ENCODE data around the gene TP53AIP1. TPM values are rescaled to one million over a fixed set of nuclear protein-coding genes. Genes with fewer than 3 reads are reported as not detected.

The TP53AIP1 gene
- total RNA-seq, 1 experiment from 2014 or later = 0.61 TPM

DNA sequence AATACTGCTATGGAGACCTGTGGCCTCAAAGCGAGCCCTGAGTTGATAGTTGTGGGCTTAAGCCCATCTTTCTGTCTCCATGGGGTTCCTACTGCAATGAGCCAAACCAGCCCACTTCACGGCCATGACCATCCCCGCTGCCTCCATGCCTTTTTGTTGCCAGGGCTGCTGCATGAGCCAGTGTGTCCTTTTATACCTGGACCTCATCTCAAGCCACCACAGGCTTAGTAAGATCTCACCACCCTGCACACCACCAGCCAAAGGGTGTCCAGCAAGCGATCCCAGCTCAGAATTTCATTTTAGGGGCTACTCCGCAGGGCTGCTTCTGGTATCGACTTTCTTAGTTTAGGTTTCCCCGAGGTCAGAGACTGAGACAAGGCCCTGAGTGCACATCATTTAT lies 8.3 kb downstream of the TP53AIP1 start:
- intact Hi-C loops (cut with micrococcal nuclease; ENCODE audit: unreplicated experiment) = no loop called here
- TF ChIP-seq, protein P1, sequence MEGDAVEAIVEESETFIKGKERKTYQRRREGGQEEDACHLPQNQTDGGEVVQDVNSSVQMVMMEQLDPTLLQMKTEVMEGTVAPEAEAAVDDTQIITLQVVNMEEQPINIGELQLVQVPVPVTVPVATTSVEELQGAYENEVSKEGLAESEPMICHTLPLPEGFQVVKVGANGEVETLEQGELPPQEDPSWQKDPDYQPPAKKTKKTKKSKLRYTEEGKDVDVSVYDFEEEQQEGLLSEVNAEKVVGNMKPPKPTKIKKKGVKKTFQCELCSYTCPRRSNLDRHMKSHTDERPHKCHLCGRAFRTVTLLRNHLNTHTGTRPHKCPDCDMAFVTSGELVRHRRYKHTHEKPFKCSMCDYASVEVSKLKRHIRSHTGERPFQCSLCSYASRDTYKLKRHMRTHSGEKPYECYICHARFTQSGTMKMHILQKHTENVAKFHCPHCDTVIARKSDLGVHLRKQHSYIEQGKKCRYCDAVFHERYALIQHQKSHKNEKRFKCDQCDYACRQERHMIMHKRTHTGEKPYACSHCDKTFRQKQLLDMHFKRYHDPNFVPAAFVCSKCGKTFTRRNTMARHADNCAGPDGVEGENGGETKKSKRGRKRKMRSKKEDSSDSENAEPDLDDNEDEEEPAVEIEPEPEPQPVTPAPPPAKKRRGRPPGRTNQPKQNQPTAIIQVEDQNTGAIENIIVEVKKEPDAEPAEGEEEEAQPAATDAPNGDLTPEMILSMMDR (IDR thresholded peaks at IDR 0.05; ENCODE audit: unreplicated experiment) = no peak
- no peak for DNase-seq
- Mint-ChIP-seq H3K4me3 (ENCODE audit: low read depth, unreplicated experiment) (no peak overlapping the region), H3K4me1 (ENCODE audit: low read depth, unreplicated experiment) (peaks cover 6% of the 10 kb centered on the region), H3K27ac (ENCODE audit: unreplicated experiment) (no peak overlapping the region), H3K9me3 (ENCODE audit: low read depth, unreplicated experiment) (no peaks in the 10 kb centered on the region), H3K27me3 (ENCODE audit: unreplicated experiment) (peaks cover 33% of the 10 kb centered on the region), H3K36me3 (ENCODE audit: insufficient read depth, unreplicated experiment) (no peaks in the 10 kb centered on the region)
- CTCF ChIA-PET = interaction anchor here (0.9 kb wide), 1 partner anchor 29 kb away, joined by 3 read pairs; no protein-coding TSS in a partner anchor
- no TSS peak for BruUV-seq (replicated peaks)

DNA sequence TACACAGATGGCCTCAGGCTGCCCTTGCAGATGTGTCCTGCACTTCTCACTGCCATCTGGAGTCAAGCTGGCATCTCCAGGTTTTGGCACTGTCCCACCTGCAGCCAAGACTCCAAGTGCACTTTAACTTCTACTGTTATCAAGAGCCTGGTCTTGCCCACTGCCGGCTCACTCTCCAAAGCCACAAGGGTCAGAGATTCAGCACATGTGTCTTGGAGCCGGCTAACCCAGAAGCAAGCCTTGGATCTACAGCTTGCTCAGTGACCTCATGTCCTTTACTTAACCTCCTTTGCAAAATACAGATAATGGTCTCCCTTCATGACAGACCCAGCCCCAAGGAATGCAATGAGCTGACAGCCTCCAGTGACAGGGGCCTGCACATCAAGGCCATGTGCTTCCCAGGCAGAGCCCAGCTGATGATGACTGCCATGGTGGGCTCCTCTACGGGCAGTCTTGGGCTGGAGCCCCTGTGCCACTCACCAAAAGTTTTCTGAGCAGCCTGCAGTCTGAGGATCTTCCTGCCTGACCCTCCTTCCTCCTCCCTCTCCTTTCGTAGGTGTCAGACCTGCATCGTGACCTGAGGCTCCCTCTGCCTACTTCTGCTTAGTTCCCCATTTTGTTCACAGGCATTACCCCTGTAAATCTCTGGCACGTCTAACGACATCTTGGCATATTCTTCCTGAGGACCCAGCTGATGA lies 9.0 kb downstream of the TP53AIP1 start:
- no TSS peak for BruUV-seq (replicated peaks)
- Mint-ChIP-seq H3K27me3 (ENCODE audit: unreplicated experiment) (peaks cover 36% of the 10 kb centered on the region), H3K4me1 (ENCODE audit: low read depth, unreplicated experiment) (peaks cover 10% of the 10 kb centered on the region), H3K4me3 (ENCODE audit: low read depth, unreplicated experiment) (no peak overlapping the region), H3K36me3 (ENCODE audit: insufficient read depth, unreplicated experiment) (no peaks in the 10 kb centered on the region), H3K9me3 (ENCODE audit: low read depth, unreplicated experiment) (no peaks in the 10 kb centered on the region), H3K27ac (ENCODE audit: unreplicated experiment) (no peak overlapping the region)
- CTCF ChIA-PET = no interaction called here
- intact Hi-C loops (cut with micrococcal nuclease; ENCODE audit: unreplicated experiment) = no loop called here
- TF ChIP-seq, protein P1 (IDR thresholded peaks at IDR 0.05; ENCODE audit: unreplicated experiment) = no peak
- DNase-seq = no peak

DNA sequence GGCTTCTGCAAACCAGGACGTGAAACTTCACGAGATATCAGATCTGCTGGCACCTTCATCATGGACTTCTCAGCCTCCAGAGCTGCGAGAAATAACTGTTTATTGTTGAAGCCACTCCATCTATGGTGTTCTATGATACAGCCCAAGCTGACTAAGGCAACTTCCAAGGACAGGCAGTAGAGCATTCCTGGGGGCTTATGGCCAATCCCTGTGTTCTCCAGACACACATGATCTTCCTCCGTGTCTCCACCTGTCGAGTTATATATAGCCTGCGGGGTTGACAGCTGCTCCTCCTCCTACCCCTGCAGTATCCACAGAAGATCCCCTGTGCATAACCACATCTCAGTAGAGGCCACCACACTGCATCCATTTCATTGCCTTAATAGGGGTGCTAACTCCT lies 11.0 kb downstream of the TP53AIP1 start:
- CTCF ChIA-PET = interaction anchor here (0.6 kb wide), 1 partner anchor 12 kb away, joined by 4 read pairs; no protein-coding TSS in a partner anchor
- H3K27me3 Mint-ChIP-seq (ENCODE audit: unreplicated experiment) = peaks cover 47% of the 10 kb centered on the region
- peaks cover 20% of the 10 kb centered on the region for H3K4me1 Mint-ChIP-seq (ENCODE audit: low read depth, unreplicated experiment)
- BruUV-seq (replicated peaks) = no TSS peak
- intact Hi-C loops (cut with micrococcal nuclease; ENCODE audit: unreplicated experiment) = no loop called here
- no peaks in the 10 kb centered on the region for H3K36me3 Mint-ChIP-seq (ENCODE audit: insufficient read depth, unreplicated experiment)
- H3K27ac Mint-ChIP-seq (ENCODE audit: unreplicated experiment) = no peak overlapping the region
- DNase-seq = no peak
- no peaks in the 10 kb centered on the region for H3K9me3 Mint-ChIP-seq (ENCODE audit: low read depth, unreplicated experiment)
- H3K4me3 Mint-ChIP-seq (ENCODE audit: low read depth, unreplicated experiment) = no peak overlapping the region
- TF ChIP-seq, protein P1 (IDR thresholded peaks at IDR 0.05; ENCODE audit: unreplicated experiment) = no peak

DNA sequence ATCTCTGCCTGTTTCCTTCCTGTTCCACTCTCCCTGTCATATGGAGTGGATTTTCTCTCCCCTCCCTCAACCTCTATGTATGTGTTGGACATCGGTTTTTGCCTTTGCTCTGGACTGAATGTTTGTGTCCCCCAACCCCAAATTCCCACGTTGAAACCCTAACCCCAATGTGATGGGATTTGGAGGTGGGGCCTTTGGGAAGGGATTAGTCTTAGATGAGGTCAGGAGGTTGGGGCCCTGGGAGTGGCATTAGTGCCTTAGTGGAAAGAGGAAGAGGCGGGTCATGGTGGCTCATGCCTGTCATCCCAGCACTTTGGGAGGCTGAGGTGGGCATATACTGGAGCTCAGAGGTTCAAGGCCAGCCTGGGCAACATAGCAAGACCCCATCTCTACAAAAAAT lies 11.6 kb downstream of the TP53AIP1 start:
- BruUV-seq (replicated peaks) = no TSS peak
- Mint-ChIP-seq H3K9me3 (ENCODE audit: low read depth, unreplicated experiment) (no peaks in the 10 kb centered on the region), H3K27ac (ENCODE audit: unreplicated experiment) (no peak overlapping the region), H3K4me3 (ENCODE audit: low read depth, unreplicated experiment) (no peak overlapping the region), H3K36me3 (ENCODE audit: insufficient read depth, unreplicated experiment) (no peaks in the 10 kb centered on the region), H3K4me1 (ENCODE audit: low read depth, unreplicated experiment) (peaks cover 20% of the 10 kb centered on the region), H3K27me3 (ENCODE audit: unreplicated experiment) (peaks cover 47% of the 10 kb centered on the region)
- CTCF ChIA-PET = no interaction called here
- DNase-seq = no peak
- TF ChIP-seq, protein P1 (IDR thresholded peaks at IDR 0.05; ENCODE audit: unreplicated experiment) = no peak
- intact Hi-C loops (cut with micrococcal nuclease; ENCODE audit: unreplicated experiment) = no loop called here

Measured in Calu3 (cell line).